COR-L47 (cell line): ENCODE data around the gene NFATC4.
"Not testable (repeated sequence)": the region's sequence is repeated elsewhere in the genome, so short reads cannot be mapped to it uniquely, and the experiment has no call there.

Experiments used
- DNase-seq: peaks from one replicate; lab custom pipeline; 2025; lab: John Stamatoyannopoulos, UW

NFATC4 gene

GRCh38 chr14:24339284-24340151 lies 28.5 kb upstream of the NFATC4 start, which contains the start of gene RIPK3:
RIPK3 (minus strand) TSS chr14:24339991; CDS start chr14:24339826, 165 bp downstream.
- no peak for DNase-seq

- no peak for DNase-seq
Observed at GRCh38 chr14:24340606-24341005, 27.4 kb upstream of the NFATC4 start.

- DNase-seq: no peak
Observed at GRCh38 chr14:24342889-24343288, 25.1 kb upstream of the NFATC4 start.

GRCh38 chr14:24343795-24344660 lies 24.0 kb upstream of the NFATC4 start:
- no peak for DNase-seq

GRCh38 chr14:24347134-24347533 lies 20.9 kb upstream of the NFATC4 start:
- no peak for DNase-seq

- DNase-seq: no peak
Observed at GRCh38 chr14:24348186-24348585, 19.8 kb upstream of the NFATC4 start.

GRCh38 chr14:24349742-24350141 lies 18.2 kb upstream of the NFATC4 start:
- no peak for DNase-seq

- DNase-seq: peak; percentile 12
Observed at GRCh38 chr14:24351517-24351916, 16.5 kb upstream of the NFATC4 start.

GRCh38 chr14:24353559-24354481 lies 14.2 kb upstream of the NFATC4 start:
- no peak for DNase-seq

- not testable (repeated sequence) for DNase-seq
Observed at GRCh38 chr14:24354482-24354825, 13.5 kb upstream of the NFATC4 start.

- no peak for DNase-seq
Observed at GRCh38 chr14:24355009-24355408, 13.0 kb upstream of the NFATC4 start.

GRCh38 chr14:24356208-24356607 lies 11.8 kb upstream of the NFATC4 start:
- no peak for DNase-seq

- no peak for DNase-seq
Observed at GRCh38 chr14:24360281-24360680, 7.7 kb upstream of the NFATC4 start.

- no peak for DNase-seq
Observed at GRCh38 chr14:24361326-24361725, 6.7 kb upstream of the NFATC4 start.

GRCh38 chr14:24362241-24362960 lies 5.6 kb upstream of the NFATC4 start:
- no peak for DNase-seq

GRCh38 chr14:24363401-24363800 lies 4.6 kb upstream of the NFATC4 start:
- DNase-seq: no peak

- DNase-seq: no peak
Observed at GRCh38 chr14:24364841-24365240, 3.1 kb upstream of the NFATC4 start.

GRCh38 chr14:24365600-24366412 lies 2.2 kb upstream of the NFATC4 start:
- DNase-seq: peak; percentile 87

- no peak for DNase-seq
Observed at GRCh38 chr14:24366413-24366720, 1.6 kb upstream of the NFATC4 start.

- peak; percentile 98 for DNase-seq
Observed at GRCh38 chr14:24366721-24367513, 1.1 kb upstream of the NFATC4 start.
